Middle frontal gyrus (tissue), 1 donor: Measurements from ENCODE around the gene NKD1.
"Not testable (repeated sequence)": the region's sequence is repeated elsewhere in the genome, so short reads cannot be mapped to it uniquely, and the experiment has no call there.

Experiments used
- DNase-seq: peaks from one replicate; pipeline ENCODE4 v3.0.0-alpha.2; 2015; ENCODE audit warnings: low spot score; ENCODE audit errors: extremely low spot score

Gene NKD1, protein sequence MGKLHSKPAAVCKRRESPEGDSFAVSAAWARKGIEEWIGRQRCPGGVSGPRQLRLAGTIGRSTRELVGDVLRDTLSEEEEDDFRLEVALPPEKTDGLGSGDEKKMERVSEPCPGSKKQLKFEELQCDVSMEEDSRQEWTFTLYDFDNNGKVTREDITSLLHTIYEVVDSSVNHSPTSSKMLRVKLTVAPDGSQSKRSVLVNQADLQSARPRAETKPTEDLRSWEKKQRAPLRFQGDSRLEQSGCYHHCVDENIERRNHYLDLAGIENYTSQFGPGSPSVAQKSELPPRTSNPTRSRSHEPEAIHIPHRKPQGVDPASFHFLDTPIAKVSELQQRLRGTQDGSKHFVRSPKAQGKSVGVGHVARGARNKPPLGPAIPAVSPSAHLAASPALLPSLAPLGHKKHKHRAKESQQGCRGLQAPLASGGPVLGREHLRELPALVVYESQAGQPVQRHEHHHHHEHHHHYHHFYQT

DNA sequence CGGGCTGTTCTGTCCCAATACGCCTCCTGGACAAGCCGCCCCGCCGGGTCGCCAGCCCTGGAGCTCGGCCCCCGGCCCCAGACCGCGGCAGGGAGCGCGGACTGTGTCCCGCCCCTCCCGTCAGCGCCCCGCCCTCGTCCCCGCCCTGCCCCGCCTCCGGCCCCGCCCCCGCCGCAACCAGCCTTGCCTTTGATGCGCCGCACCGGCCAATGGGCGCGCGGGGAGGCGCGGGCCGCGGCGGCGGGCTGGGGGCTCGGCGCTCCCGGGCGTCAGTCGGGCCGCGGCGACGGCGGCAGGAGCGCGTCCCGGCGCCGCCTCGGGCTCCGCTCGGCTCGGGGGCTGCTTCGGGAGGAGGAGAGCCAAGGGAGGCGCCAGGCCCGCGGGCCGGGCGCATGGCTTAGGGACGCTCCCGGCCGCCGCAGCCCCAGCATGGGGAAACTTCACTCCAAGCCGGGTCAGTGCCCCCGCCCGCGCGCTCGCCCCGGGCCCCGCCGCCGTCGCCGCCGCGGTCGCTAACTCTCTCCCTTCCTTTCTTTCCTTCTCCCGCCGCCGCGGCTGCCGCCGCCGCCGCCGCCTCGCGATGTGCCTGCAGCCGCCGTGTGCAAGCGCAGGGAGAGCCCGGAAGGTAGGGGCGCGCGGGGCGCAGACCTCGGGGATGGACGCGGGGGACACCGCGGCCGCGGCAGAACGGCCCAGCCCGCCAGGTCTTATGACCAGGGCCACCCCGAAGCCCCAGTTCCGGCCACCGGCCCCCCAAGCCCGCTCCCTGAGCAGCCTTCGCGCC, at the start of gene NKD1:
TSS of gene NKD1 (plus strand) at position 272 of the 784 bp plus-strand sequence. CDS start at position 430, 158 bp downstream.
- peak; percentile 36 for DNase-seq

DNA sequence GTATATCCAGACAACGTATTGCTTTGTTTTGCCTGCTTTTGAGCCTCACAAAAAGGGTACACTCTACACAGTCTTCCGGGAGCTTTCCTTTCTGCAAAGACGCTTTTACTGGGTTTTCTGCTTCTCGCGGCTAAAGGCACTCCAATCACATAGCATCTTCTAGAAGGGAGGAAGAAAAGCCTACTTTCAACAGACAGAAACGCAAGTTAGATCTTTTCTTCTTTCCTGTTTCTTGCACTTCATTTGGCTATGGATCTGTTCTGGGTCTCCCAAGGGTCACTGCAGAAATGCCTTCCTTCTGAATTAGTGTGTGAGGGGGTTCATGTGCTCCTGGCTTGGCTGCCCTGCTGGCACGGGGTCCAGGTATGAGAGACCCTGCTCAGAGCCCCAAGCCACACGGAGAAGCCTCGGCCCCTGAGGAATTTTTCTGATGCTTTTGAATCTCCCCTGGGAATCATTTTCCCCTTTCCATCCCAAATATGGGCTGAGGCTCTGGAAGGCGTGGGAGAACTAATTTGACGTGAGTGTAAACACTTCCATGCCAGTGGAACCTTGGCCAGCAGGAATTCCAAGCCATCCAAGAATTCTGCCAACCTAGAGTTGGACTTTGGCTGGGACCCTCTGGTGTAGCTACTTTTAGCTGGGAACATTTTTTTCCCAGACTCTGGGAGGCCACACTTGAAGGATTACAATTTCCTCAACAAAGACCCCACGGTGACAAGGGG, 49.6 kb upstream of the NKD1 start:
- DNase-seq: no peak

DNA sequence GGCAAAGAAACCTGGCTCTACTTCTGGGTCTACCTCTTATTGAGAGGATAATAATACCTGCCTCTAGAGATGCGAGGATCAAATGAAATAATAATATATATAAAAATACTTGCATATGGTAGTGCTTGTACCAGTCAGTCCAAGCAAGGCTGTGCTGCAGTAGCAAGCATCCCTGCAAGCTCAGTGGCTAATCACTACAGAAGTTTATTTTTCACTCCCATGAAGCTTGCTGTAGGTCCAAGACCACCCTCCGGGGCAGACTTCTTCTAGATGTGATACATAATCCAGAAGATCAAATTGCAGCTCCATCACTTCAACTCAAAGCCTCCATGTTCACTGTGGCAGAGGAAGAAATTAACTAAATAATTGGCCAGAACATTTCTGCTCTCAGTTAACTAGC, 48.9 kb upstream of the NKD1 start:
- no peak for DNase-seq

DNA sequence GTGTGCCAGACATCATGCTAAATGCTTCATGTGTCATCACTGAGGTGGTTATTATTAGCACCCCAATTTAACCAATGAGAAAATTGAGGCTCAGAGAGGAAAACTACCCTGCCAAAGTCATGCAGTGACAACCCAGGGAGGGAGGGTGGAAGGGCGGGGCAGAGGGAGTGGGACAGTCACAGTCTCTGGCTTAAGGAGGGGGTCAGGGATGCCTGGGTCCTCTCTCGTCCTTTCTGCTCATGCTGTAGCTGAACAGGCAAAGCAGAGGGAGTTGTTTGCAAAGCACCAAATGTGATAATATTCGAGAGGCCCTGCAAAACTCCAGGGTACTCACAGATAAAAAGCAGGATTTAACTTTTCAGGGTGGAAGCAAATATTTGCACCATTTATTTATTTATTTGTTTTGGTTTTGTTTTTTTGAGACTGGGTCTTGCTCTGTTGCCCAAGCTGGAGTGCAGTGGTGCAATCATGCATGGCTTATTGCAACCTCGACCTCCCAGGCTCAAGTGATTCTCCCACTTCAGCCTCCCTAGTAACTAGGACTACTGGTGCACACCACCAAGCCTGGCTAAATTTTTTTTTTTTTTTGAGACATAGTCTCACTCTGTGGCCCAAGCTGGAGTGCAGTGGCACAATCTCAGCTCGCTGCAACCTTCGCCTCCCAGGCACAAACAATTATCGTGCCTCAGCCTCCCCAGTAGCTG, 47.9 kb upstream of the NKD1 start:
- DNase-seq: no peak

DNA sequence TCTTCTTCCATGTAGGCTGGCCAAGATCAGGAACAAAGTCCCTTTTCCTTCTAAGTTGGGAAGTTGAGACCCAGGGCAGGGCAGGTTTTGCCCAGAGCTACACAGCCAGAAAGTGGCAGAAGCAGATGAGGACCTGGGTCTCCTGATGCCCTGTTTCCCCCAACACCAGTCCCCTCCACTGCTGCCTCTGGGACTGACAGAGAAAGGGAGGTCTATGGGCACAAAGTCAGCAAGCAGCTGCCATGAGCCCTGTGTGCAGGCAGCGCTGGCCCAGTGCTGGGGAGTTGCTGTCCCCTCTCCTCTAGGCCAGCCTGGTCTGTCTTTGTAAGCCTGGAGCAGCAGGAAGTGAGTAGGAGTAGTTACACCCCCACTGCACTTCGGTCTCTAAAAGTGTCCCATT, 46.9 kb upstream of the NKD1 start:
- no peak for DNase-seq

DNA sequence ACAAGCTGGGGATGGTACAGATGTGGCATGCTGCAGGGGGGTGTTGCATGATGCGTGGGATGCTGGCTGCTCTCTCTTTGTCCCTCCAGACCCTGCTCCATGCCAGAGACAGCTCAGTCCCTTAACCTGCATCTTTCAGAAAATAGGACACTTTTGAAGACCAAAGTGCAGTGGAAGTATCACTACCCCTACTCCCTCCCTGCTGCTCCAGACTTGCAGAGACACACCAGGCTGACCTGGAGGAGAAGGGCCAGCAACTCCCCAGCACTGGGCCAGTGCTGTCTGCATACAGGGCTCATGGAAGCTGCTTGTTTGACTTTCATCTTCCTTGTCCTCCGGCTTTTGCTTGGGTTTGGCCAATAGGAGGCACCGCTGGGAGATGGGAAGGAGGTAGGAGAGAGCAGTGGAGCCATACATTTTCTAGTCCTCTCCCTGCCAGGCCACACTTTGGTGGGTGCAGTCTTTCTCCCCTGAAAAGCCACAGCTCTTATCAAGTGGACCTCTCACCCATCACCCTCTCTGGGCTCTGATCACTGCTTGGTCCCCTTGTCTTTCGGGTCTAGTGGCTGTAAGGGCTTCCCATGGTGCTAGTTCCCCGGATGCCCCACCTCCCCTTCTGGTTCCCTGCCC, 46.1 kb upstream of the NKD1 start:
- DNase-seq: no peak

DNA sequence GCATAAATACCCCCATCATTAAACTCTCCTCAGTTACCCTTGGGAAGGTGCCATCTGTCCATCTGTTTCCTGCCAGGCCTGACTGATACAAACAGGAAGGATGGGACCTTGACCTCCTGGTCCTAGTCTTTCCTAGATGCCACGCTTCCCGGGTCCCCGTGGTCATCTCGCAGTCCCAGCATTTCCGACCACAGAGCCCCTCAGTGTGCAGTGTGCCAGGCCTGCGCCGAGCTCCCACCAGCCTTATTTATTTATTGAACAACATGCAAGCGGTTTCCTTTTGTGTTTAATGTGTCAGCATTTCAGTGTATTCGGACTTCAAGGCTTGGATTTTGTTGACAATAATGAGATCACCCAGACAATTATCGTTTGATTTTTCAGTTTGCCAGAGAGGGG, 45.6 kb upstream of the NKD1 start:
- no peak for DNase-seq

DNA sequence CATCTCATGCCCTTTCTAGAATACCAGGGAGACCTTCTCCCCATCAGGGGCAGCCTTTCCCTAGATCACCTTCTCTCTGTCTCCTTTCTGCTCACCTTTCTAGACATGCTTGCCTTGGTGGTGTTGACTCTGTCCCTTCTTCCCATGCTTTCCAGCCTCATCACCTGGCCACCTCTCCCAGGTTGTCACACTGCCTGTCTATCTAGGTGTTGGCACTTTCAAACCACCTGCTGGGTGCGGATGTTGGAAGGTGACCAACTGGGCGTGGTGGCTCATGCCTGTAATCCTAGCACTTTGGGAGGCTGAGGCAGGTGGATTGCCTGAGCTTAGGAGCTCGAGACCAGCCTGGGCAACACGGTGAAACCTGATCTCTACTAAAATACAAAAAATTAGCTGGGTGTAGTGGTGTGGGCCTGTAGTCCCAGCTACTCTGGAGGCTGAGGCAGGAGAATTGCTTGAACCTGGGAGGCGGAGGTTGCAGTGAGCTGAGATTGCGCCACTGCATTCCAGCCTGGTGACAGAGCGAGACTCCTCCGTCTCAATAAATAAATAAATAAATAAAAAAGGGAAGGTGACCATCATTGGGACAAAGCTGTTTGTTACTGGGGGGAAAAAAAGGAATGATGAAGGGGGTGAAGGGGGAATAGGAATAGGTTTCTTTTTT, 44.2 kb upstream of the NKD1 start:
- not testable (repeated sequence) for DNase-seq

DNA sequence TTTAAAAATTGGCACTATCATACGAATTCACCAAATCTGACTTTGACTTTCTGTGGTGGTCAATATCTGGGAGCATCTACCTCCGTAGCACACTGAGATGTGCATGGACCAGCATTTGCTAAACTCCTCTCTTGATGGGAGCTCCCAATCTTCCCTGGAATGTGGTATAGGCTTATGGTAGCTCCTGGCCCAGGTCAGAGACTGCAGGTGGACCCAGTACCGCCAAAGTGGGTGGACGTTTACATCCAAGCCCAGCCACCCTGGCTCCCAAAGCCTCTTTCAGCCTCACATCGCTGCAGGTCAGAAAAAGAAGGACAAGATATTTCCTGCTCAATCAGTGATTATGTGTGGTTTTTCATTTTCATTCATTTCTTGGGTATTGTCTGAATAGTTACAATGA, 43.1 kb upstream of the NKD1 start:
- no peak for DNase-seq

DNA sequence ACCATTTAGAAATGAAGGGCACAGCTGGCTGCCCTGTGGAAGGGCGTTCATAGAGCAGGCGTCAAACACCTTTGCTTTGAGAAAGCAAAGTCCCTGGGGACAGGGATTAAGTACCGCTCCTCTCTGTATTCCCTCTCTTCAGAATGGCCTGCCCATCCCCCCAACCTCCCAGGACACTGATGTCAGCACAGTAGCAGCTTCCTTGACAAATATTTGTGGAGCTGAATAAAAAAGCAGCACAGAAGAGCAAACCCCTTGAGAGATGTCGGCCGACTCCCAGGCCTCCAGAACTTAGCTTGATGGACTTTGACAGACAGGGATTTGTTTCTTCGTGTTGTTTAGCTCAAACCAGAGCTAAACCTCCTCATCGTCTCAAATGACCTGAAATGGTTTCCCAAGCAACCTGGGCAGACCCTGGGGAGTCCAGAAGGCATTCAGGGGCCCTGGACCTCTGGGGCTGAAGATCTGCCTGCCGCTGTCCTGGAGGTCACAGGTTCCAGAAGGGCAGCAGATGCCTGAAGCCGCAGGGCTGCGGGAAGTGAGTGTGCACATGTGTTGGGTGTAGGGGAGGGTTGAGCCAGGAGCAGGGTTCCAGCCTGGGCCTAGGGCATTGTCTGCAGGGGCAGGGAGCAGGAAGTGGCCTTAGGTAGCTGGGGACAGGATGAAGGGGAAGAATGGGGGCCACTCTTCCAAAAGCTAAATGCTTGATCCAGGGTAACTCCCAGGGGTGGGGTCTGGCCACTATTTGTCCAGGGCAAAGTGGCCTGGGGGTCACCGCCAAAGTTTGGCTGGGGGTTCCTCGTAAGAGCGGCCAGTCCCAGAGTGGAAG, 42.3 kb upstream of the NKD1 start:
- no peak for DNase-seq

DNA sequence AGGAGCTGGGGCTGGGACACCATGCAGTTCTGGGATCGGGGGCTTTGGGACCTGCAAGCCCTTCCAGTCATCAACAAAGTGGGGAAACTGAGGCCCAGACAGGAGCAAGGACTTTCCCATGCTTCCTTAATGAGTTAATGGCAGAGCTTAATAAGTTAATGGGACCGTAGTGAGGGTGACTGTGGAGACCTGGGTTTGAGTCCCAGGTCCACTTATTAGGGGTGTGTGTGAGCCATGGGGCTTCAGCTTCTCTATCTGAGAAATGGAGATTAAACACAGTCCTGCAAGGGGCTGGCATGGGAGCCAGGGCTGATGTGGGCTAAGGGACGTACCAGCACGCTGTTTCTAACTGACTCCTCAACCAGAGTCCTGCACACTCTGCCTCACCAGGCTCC, 41.7 kb upstream of the NKD1 start:
- no peak for DNase-seq

DNA sequence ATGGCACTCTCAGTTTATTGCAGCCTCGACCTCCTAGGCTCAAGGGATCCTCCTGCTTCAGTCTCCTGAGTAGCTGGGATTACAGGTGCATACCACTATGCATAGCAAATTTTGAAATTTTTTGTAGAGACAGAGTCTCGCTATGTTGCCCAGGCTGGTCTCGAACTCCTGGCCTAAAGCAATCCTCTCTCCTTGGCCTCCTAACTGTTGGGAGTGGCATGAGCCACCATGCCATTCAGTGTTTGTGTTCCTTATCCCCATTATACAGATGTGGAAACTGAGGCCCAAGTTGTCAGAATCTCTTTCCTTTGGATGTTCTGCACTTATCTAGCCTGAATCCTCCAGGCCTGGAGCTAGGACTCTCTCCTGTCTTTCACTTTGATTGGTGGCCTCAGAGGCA, 40.8 kb upstream of the NKD1 start:
- DNase-seq: no peak

DNA sequence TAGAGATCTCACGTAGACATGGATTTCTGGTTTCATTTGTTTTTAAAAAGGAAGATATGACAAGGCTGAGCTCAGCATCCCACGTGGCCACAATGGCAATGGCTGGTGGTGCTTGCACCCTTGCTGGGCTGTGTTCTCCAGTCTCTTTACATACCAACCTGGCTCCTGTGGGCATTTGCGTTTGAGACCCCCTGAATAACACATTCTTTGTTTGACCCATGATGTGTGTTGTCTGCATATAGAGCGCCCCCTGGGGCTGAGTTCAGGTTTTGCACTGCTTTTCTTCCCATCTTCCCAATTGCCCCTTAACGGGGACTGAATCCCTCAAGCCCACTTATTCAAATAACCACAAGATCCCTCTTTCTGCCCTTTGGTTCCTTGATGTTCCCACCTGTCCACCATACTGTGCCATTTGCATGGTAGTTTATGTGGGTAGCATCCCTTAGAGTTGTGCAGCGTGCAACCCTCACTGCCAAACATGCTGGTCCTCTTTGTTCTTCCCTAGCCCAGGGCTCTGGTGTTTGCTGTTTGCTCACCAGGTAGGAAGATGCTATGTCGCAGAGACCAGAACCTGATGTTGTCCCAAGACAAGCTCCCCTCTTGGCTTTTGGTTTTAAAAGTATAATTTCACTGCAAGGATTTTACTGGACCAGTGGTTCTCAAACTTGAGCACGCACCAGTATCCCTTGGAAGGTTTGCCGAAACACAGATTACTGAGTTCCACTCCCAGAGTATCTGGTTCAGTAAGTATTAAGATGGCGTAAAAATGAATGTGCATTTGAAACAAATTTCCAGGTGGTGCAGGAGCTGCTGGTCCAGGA, 38.5 kb upstream of the NKD1 start:
- DNase-seq: no peak

DNA sequence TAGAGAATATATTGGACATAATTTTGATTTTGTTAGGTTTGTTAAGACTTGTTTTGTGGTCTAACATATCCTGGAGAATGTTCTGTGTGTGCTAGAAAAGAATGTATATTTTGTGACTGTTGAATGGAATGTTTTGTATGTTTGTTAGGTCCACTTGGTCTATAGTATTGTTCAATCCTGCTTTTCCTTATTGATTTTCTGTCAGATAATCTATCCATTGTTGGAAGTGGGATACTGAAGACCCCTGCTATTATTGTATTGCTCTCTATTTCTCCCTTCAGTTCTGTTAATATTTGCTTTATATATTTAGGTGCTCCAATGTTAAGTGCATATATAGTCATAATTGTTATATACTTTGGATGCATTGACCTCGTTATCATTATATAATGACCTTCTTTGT, 33.0 kb upstream of the NKD1 start:
- DNase-seq: no peak

DNA sequence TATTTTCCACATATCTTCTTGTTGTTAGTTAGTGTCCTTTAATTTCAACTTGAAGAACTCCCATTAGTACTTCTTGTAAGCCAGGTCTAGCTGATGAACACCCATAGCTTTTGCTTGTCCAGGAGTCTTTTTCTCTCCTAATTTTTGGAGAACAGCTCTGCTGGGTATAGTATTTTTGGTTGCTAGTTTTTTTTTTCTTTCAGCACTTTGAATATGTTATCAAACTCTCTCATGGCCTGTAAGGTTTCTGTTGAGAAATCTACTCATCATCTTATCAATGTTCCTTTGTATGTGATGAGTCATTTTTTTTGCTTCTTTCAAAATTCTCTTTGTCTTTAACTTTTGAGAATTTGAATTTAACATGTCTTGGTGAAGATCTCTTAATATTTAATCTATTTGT, 31.8 kb upstream of the NKD1 start:
- DNase-seq: no peak

DNA sequence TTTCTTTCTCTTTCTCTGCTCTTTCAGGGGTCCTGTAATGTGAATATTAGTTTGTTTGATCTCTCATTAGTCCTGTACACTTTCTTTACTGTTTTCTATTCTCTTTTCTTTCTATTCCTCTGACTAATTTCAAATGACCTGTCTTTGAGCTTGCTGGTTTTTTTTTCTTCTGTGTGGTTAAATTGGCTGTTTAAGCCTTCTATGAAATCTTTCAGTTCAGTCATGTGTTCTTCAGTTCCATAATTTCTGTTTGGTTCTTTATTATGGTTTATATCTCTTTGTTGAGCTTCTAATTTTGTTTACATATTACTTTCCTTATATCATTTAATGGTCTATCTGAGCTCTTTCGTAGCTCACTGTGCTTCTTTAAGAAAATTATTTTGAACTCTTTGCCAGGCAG, 31.3 kb upstream of the NKD1 start:
- DNase-seq: no peak

DNA sequence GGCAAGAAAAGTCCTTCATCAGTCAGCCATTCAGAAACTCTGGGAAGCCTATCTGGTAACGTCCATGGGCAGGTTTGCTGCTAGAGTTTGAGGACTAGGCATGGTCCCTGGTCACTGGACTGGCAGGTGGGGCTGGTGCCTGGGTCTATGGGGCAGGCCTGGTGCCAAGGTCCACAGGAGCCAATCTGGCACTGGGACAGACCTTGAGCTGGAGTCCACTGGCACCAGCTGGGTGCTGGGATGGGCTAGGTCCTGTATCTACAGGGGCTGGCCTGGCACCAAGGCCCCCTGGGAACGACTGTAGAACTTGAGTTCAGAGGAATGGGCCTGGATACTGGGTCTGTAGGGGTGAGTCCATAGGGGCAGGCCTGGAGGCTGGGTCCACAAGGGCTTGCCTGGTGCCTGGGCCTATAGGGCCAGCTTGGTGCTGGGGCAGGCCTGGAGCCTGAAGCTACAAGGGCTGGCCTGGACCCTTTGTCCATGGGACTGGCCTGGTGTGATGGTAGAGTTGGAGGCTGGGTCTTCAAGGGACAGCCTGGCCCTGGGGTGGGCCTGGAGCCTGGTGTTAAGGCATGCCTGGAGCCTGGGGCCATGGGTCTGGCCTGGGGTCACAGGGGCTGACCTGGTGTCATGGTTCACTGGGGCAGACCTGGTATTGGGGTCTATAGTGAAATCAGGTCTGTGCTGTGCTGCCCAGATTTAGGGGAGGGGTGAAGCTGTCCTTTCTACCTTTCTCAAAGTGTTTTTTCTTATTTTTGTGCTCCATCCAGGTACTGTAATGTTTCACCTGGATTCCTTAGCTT, 30.5 kb upstream of the NKD1 start:
- no peak for DNase-seq

DNA sequence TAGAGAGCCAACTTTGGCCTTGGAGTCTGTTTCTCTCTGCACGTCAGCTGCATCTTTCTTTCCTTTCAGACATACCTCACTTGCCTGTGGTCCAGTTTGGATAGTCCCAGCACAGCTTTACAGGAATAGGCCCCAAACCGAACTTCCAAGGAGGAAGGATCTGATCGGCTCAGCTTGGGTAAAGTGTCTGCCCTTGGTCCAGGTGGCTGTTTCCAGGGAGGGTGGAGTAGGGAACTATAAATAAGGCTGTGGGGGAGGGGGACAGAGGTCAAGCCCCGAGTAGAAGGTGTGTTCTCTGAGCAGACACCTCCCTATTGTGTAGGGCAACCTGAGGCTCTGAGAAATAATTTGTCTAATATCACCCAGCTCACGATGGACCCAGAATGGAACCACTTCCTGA, 29.2 kb upstream of the NKD1 start:
- no peak for DNase-seq
